Parathyroid adenoma (tissue), 2 donors: ENCODE measurements around the gene ADCY2.

Experiments
- H2AFZ ChIP-seq: fragments of 300-600 bp; sonication (generic); one replicate; pipeline ENCODE4 v1.7.0; 2017; ENCODE audit warnings: antibody characterized with exemption, mild to moderate bottlenecking
- H3K27ac ChIP-seq: fragments of 300-600 bp; sonication (generic); one replicate; pipeline ENCODE4 v1.7.0; 2017
- H3K27me3 ChIP-seq: fragments of 300-600 bp; sonication (generic); one replicate; pipeline ENCODE4 v1.7.0; 2017; ENCODE audit warnings: low read length; ENCODE audit not compliant: control insufficient read depth, insufficient read depth
- H3K36me3 ChIP-seq: fragments of 300-600 bp; sonication (generic); one replicate; pipeline ENCODE4 v1.7.0; 2017; ENCODE audit warnings: low read length; ENCODE audit not compliant: control insufficient read depth, insufficient read depth
- H3K4me1 ChIP-seq: fragments of 300-600 bp; sonication (generic); one replicate; pipeline ENCODE4 v1.7.0; 2017; ENCODE audit warnings: control low read depth
- H3K4me2 ChIP-seq: fragments of 300-600 bp; sonication (generic); one replicate; pipeline ENCODE4 v1.7.0; 2017; ENCODE audit warnings: low read length
- H3K4me3 ChIP-seq: fragments of 300-600 bp; sonication (generic); one replicate; pipeline ENCODE4 v1.7.0; 2017; ENCODE audit warnings: low read depth, low read length
- H3K79me2 ChIP-seq: fragments of 300-600 bp; sonication (generic); one replicate; pipeline ENCODE4 v1.7.0; 2017; ENCODE audit warnings: control low read depth
- H3K9ac ChIP-seq: fragments of 300-600 bp; sonication (generic); one replicate; pipeline ENCODE4 v1.7.0; 2017; ENCODE audit warnings: mild to moderate bottlenecking
- H3K9me3 ChIP-seq: fragments of 300-600 bp; sonication (generic); one replicate; pipeline ENCODE4 v1.7.0; 2017; ENCODE audit warnings: low read length; ENCODE audit not compliant: control insufficient read depth
- CTCF ChIP-seq: fragments of 300-600 bp; sonication (generic); IDR thresholded peaks from one replicate; pipeline ENCODE4 v1.7.0; 2017; ENCODE audit warnings: antibody characterized with exemption, mild to moderate bottlenecking
- donor health status: primary hyperparathyroidism.

ADCY2 gene

GRCh38 chr5:7794311-7794710 is 398.4 kb downstream of the ADCY2 start:
- Histone ChIP-seq H3K27me3 (no peaks in the 10 kb centered on the region), H3K36me3 (no peaks in the 10 kb centered on the region), H2AFZ (peak overlapping the region; percentile 27), H3K4me2 (no peak overlapping the region), H3K4me3 (no peak overlapping the region), H3K9me3 (no peaks in the 10 kb centered on the region), H3K9ac (no peak overlapping the region), H3K4me1 (peaks cover 39% of the 10 kb centered on the region), H3K79me2 (no peaks in the 10 kb centered on the region), H3K27ac (peak overlapping the region; percentile 35)
- no peak for TF ChIP-seq CTCF

- H3K27me3 ChIP-seq = no peaks in the 10 kb centered on the region
- no peaks in the 10 kb centered on the region for H3K79me2 ChIP-seq
- H3K36me3 ChIP-seq = no peaks in the 10 kb centered on the region
- H3K9ac ChIP-seq = no peak overlapping the region
- peak overlapping the region; percentile 27 for H2AFZ ChIP-seq
- H3K4me1 ChIP-seq = peaks cover 39% of the 10 kb centered on the region
- no peak overlapping the region for H3K4me2 ChIP-seq
- no peak for TF ChIP-seq CTCF
- H3K27ac ChIP-seq = peak overlapping the region; percentile 35
- no peaks in the 10 kb centered on the region for H3K9me3 ChIP-seq
- no peak overlapping the region for H3K4me3 ChIP-seq
These were observed 398.9 kb downstream of the ADCY2 start for GRCh38 chr5:7794823-7795222.

GRCh38 chr5:7795306-7795705 is 399.4 kb downstream of the ADCY2 start:
- Histone ChIP-seq H3K4me1 (peaks cover 39% of the 10 kb centered on the region), H3K79me2 (no peaks in the 10 kb centered on the region), H2AFZ (peak overlapping the region; percentile 27), H3K4me2 (no peak overlapping the region), H3K36me3 (no peaks in the 10 kb centered on the region), H3K9ac (no peak overlapping the region), H3K9me3 (no peaks in the 10 kb centered on the region), H3K27me3 (no peaks in the 10 kb centered on the region), H3K27ac (no peak overlapping the region), H3K4me3 (no peak overlapping the region)
- no peak for TF ChIP-seq CTCF

GRCh38 chr5:7801891-7802614 is 406.1 kb downstream of the ADCY2 start:
- H3K4me3 ChIP-seq = no peak overlapping the region
- no peak overlapping the region for H3K4me2 ChIP-seq
- no peak for TF ChIP-seq CTCF
- no peaks in the 10 kb centered on the region for H3K9me3 ChIP-seq
- H2AFZ ChIP-seq = no peak overlapping the region
- no peaks in the 10 kb centered on the region for H3K27me3 ChIP-seq
- no peaks in the 10 kb centered on the region for H3K36me3 ChIP-seq
- no peak overlapping the region for H3K9ac ChIP-seq
- no peaks in the 10 kb centered on the region for H3K79me2 ChIP-seq
- no peak overlapping the region for H3K27ac ChIP-seq
- no peaks in the 10 kb centered on the region for H3K4me1 ChIP-seq

GRCh38 chr5:7802855-7803254 is 406.9 kb downstream of the ADCY2 start:
- H3K9me3 ChIP-seq = no peaks in the 10 kb centered on the region
- no peak overlapping the region for H3K27ac ChIP-seq
- H3K4me2 ChIP-seq = no peak overlapping the region
- H3K9ac ChIP-seq = no peak overlapping the region
- no peaks in the 10 kb centered on the region for H3K4me1 ChIP-seq
- H3K79me2 ChIP-seq = no peaks in the 10 kb centered on the region
- no peak for TF ChIP-seq CTCF
- no peak overlapping the region for H2AFZ ChIP-seq
- H3K36me3 ChIP-seq = no peaks in the 10 kb centered on the region
- no peaks in the 10 kb centered on the region for H3K27me3 ChIP-seq
- H3K4me3 ChIP-seq = no peak overlapping the region
